HG02981 (cell line): Measurements from ENCODE around the gene GP1BA.
A peak's percentile ranks its signal among the peaks of the same experiment; 100 is the strongest.

ENCODE experiments used
- ATAC-seq: cut with Tn5 transposase; IDR thresholded peaks from one replicate; pipeline ENCODE4 v1.9.1; 2021; ENCODE audit warnings: mild to moderate bottlenecking, moderate library complexity; ENCODE audit not compliant: unreplicated experiment

The GP1BA gene

GRCh38 chr17:4949321-4950074 lies 17.4 kb downstream of the GP1BA start:
- no peak for ATAC-seq

DNA sequence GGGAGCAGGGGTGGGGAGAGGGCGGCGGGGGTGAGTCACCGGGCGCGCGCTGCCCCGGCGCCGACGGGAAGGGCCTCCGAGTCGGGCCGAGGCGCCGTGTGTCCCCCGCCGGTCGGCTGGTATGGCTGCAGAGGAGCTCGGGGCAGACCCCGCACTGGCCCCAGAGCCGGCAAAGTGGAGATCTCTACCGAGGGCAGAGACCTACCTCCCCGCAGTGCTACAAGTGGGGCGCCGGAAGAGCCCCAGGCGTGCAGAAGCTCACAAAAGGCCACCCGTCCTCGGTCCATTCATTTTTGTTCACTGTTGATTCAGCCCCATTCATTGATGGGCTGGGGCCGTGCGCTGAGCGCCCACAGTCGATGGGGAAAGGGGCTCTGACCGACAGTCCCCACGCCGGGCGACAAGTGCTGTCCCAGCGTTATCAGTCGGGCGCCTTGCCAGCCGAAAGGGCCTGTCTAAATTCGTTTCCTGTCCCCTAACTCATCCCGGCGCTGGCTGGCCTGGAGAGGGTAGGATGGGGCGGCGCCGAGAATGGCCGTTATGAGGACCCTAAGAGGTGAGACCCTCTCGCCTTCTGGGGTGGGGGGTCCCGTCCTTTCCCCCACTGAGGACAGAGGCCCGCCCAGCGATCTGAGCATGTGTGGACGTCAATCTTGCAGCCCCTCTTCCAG lies 18.1 kb downstream of the GP1BA start:
- ATAC-seq: no peak

- ATAC-seq: no peak
Observed at GRCh38 chr17:4950746-4951204, 18.7 kb downstream of the GP1BA start, which contains the start of gene ENO3. Gene ENO3, plus strand, starts transcription at chr17:4951119. Its CDS starts 711 bp downstream, at chr17:4951830.

GRCh38 chr17:4951486-4951885 lies 19.4 kb downstream of the GP1BA start:
- ATAC-seq: no peak

GRCh38 chr17:4953451-4953961 lies 21.4 kb downstream of the GP1BA start:
- no peak for ATAC-seq

- ATAC-seq: no peak
Observed at GRCh38 chr17:4955091-4955490, 23.0 kb downstream of the GP1BA start.

- no peak for ATAC-seq
Observed at GRCh38 chr17:4956493-4957061, 24.5 kb downstream of the GP1BA start.

DNA sequence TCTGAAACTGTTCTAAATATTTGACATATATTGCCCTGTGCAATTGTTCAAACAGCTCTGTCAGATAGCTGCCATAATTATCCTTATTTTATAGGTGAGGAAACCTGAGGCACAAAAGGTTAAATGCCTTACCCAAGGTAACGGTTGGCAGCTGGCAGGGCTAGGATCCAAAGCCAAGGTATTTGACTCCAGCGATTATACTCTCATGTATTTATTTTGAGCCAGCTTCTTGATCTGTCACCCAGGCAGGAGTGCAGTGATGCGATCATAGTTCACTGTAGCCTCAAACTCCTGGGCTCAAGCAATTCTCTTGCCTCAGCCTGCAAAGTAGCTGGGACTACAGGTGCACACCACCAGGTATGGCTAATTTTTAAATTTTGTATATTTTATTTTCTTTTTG lies 26.0 kb downstream of the GP1BA start:
- ATAC-seq: no peak

GRCh38 chr17:4959261-4959965 lies 27.3 kb downstream of the GP1BA start:
- ATAC-seq: no peak

DNA sequence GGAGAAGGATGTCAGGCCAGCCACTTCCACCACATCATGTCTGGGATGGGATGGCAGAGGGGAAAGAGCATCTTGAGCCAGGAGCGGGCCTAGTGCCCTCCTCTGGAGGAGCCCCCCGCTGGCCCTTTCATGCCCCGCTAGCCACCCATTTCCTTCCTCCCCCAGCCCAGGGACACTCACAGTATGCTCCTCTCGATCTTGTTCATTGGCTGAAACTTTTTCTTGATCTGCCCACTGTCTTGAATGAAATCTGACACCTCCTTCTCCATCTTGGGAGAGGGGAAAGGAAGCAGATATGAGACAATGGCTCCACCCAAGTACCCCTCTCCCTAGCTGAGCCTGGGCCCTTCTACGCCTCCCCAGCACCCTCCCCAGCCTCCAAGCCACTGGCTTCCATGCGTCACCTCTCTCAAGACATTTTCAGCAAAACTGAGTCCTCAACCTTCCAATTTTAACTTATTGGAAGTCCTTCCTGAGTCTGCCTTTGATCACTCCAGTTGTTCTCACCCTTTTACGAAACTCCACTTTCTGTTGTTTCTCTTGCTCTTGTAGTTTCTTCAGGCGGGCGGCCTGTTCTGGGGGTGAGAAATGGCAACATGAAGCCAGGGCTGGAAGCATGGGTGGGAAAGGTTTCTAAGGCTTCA lies 28.3 kb downstream of the GP1BA start:
- no peak for ATAC-seq

DNA sequence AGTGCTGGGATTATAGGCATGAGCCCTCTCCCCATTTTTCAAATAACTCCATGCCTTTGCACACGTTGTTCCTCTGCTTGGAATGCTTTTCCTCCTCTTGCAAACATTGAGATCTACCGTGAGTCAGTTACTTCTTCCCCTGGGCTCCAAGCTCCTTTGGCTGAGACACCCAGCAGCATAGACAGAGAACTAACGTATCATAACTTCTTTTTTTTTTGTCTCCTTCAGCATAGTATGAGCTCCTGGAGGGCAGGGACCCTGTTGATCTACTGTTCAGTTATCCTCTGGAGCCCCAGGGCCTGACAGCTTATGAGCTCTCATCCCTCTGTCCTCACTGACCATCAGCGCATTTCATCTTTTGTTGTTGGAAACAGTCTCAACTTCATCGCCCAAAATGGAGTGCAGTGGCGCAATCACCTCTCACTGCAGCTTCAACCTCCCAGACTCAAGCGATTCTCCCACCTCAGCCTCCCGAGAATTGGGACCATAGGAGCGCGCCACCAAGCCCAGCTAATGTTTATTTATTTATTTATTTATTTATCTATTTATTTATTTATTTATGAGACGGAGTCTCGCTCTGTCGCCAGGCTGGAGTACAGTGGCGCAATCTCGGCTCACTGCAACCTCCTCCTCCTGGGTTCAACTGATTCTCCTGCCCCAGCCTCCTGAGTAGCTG lies 33.4 kb downstream of the GP1BA start:
- ATAC-seq: no peak

DNA sequence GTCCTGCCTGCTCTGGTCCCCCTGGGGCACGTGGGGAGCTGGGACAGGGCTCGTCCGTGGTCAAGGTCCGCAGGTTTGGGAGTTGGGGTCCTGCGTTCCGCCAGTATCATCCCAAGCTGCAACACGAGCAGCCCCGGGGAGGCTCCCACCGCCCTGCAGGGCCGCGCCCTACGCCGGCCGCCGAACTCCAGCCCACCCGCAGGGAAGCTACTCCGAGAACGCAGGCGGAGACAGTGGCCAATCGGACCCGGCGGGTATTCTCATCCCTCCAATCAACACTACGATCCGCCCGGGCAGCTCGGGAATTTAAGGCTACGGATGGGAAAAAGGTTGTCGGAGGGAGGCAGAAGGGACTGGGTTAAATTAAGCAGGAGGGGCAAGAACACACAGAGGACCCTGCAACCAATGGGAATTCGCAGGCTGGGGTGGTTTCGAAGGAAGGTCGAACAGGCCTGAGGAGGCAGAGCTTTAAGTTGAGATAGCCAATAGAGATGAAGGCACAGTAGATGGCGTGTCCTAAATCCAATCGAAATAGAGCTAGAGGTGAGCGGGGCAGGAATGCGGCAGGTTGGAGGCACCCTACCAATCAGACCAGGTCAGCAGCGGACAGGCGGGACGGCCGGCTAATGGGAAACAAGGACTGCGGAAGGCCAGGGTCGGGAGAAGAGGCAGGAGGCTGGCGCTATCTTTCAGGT lies 34.9 kb downstream of the GP1BA start:
- peak; percentile 85 for ATAC-seq

- peak; percentile 51 for ATAC-seq
Observed at GRCh38 chr17:4967539-4968485, 35.7 kb downstream of the GP1BA start, which contains the start of gene SPAG7. Gene SPAG7, minus strand, starts transcription at chr17:4967817. Its CDS starts 13 bp downstream, at chr17:4967804.

- ATAC-seq: no peak
Observed at GRCh38 chr17:4968486-4969046, 36.5 kb downstream of the GP1BA start.

- no peak for ATAC-seq
Observed at GRCh38 chr17:4969047-4969550, 37.0 kb downstream of the GP1BA start.

DNA sequence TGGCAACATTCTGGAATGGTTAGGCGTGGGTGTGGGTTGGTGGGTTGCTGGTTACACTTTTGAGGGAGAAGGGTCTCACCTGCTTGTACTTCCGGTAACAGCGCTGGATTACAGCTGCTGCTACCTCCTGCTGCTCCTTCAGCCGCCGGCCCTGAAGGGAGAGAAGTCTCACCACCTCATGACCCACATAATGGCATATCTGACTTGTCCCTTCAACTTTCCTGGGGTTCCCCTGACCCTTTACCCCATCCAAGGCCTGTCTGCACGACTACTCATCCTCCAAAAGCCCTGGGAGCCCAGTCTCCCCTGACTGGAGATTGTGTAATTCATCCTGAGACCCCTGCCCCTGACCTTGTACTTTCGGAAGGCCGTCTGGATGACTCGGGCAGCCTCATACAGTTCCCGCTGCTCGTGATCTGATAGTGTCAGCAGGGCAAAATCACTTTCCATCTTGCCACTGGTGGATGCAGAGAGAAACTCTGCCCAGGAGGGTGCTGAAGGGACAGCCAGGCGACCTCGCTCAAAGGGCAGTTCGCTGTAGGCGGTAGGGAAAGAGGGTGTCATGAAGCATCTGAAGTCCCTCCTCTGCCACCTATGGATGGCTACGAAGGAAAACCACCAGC lies 37.6 kb downstream of the GP1BA start:
- ATAC-seq: no peak

DNA sequence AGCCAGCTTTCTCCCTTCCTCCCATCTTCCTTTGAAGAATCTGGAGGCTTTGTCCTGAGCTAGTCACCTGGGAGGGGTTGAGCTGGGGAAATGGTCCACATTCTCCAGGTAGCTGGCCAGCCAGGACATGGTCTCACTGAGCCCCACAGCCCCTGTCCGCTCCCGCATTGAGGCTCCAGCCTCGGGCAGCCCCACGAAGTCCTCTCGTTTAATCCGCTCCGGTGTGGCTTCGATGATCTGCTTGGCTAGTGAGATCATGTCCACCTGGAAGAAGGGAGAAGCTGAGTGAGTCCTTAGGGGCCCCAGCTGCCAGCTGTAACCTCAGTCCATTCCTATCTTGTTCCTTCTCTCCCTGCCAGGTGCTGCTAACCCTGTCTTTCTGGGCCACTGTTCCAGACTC lies 38.2 kb downstream of the GP1BA start:
- ATAC-seq: no peak
